GM12878 (cell line): ENCODE results near the gene DTNBP1. TPM values are rescaled to one million over a fixed set of nuclear protein-coding genes. Genes with fewer than 3 reads are reported as not detected.

ENCODE experiments used
- ATAC-seq: fragments of 200-7000 bp; cut with Tn5 transposase; 3 replicates; pipeline ENCODE4 v1.9.1; 2020; ENCODE audit warnings: mild to moderate bottlenecking, moderate library complexity
- BruUV-seq: library from RNA; stranded (reverse); fragments of 400-500 nt; replicated peaks from 2 replicates; lab custom pipeline; 2021; lab: Mats Ljungman, UMichigan
- CTCF ChIA-PET: fragments of 300-600 bp; sonication (Branson Sonifier 250); formaldehyde crosslinking; extraction: SDS; loops from one replicate; lab custom pipeline; 2021; ENCODE audit warnings: inconsistent platforms; lab: Yijun Ruan, JAX
- POLR2A ChIA-PET: fragments of 350-600 bp; formaldehyde crosslinking; extraction: SDS; loops from one replicate; lab custom pipeline; 2021; ENCODE audit warnings: inconsistent platforms; lab: Charles Lee
- RAD21 ChIA-PET: fragments of 300-600 bp; sonication (Branson Sonifier 250); formaldehyde crosslinking; loops from one replicate; lab custom pipeline; 2023; ENCODE audit warnings: antibody characterized with exemption; ENCODE audit not compliant: unreplicated experiment; lab: Charles Lee
- SMC1A ChIA-PET: fragments of 300-600 bp; sonication (Branson Sonifier 250); formaldehyde crosslinking; loops from one replicate; lab custom pipeline; 2023; ENCODE audit not compliant: unreplicated experiment, uncharacterized antibody; lab: Charles Lee
- DNase-seq: peaks from one replicate; pipeline ENCODE4 v3.0.0-alpha.2; 2011; ENCODE audit warnings: low read depth, low spot score
- FAIRE-seq: peaks from 3 replicates; lab custom pipeline; 2011; peaks lifted over from hg19 to GRCh38; lab: Jason Lieb, UNC
- H2AFZ ChIP-seq: 2 replicates; pipeline ENCODE4 v1.6.0; 2011; ENCODE audit warnings: low read depth, low read length, control low read depth; ENCODE audit not compliant: control insufficient read depth
- H3K27ac ChIP-seq: 2 replicates; pipeline ENCODE4 v1.5.1; 2011; ENCODE audit warnings: control low read depth; ENCODE audit not compliant: control insufficient read depth, insufficient read depth
- H3K27me3 ChIP-seq, 2 experiments: replicated peaks in 1 of 2; 2 replicates each; pipeline versions ENCODE4 v1.6.0 to v1.6.1; 2011; ENCODE audit warnings: low read length in 1 of 2; ENCODE audit not compliant: control insufficient read depth in 2 of 2, insufficient read depth in 2 of 2
- H3K36me3 ChIP-seq, 2 experiments: 2 replicates each; pipeline ENCODE4 v1.5.1; 2011; ENCODE audit warnings: low read length in 1 of 2; ENCODE audit not compliant: control insufficient read depth in 2 of 2, insufficient read depth in 2 of 2
- H3K4me1 ChIP-seq: 2 replicates; pipeline ENCODE4 v1.6.1; 2011; ENCODE audit warnings: mild to moderate bottlenecking, low read length, moderate library complexity, mixed read lengths; ENCODE audit not compliant: control insufficient read depth, insufficient read depth
- H3K4me2 ChIP-seq: 2 replicates; pipeline ENCODE4 v1.6.0; 2011; ENCODE audit warnings: control low read depth; ENCODE audit not compliant: control insufficient read depth, insufficient read depth
- H3K4me3 ChIP-seq: fragments of 200-600 bp; sonication (generic); 2 replicates; pipeline ENCODE4 v1.5.1; 2016
- H3K79me2 ChIP-seq: 2 replicates; pipeline ENCODE4 v1.6.0; 2011; ENCODE audit warnings: low read length; ENCODE audit not compliant: control insufficient read depth, insufficient read depth
- H3K9ac ChIP-seq: 2 replicates; pipeline ENCODE4 v1.8.0; 2011; ENCODE audit warnings: low read length, control low read depth, mixed read lengths; ENCODE audit not compliant: control insufficient read depth, insufficient read depth
- H3K9me3 ChIP-seq: replicated peaks from 3 replicates; pipeline ENCODE4 v1.5.1; 2011; ENCODE audit warnings: mild to moderate bottlenecking, low read length; ENCODE audit not compliant: control insufficient read depth, insufficient read depth
- H4K20me1 ChIP-seq: 2 replicates; pipeline ENCODE4 v1.6.0; 2011; ENCODE audit not compliant: control insufficient read depth, insufficient read depth
- ATF7 ChIP-seq: fragments of 450-650 bp; IDR thresholded peaks from 2 replicates; pipeline ENCODE4 v1.6.1; 2016; ENCODE audit warnings: low read depth, mild to moderate bottlenecking
- CHD1 ChIP-seq: IDR thresholded peaks from 2 replicates; pipeline ENCODE4 v1.6.1; 2012; ENCODE audit warnings: low read depth, low read length, improper control_type of control experiment
- CREM ChIP-seq: IDR thresholded peaks from 2 replicates; pipeline ENCODE4 v1.6.1; 2014; ENCODE audit warnings: antibody characterized with exemption, low read depth
- ESRRA ChIP-seq: IDR thresholded peaks from 2 replicates; pipeline ENCODE4 v1.6.1; 2012; ENCODE audit warnings: mild to moderate bottlenecking, low read length, improper control_type of control experiment
- HSF1 ChIP-seq: fragments of 150-350 bp; IDR thresholded peaks from 2 replicates; pipeline ENCODE4 v1.6.1; 2014; ENCODE audit warnings: mild to moderate bottlenecking, low read depth, low read length
- IRF3 ChIP-seq: fragments of 450-650 bp; IDR thresholded peaks from 2 replicates; pipeline ENCODE4 v1.6.1; 2014; ENCODE audit warnings: mild to moderate bottlenecking
- MAX ChIP-seq: IDR thresholded peaks from 2 replicates; pipeline ENCODE4 v1.6.1; 2012; ENCODE audit warnings: low read depth, low read length, improper control_type of control experiment
- MTA2 ChIP-seq: fragments of 450-650 bp; IDR thresholded peaks from 2 replicates; pipeline ENCODE4 v1.6.1; 2016; ENCODE audit warnings: low read depth, mild to moderate bottlenecking, moderate library complexity
- MTA3 ChIP-seq: IDR thresholded peaks from 2 replicates; pipeline ENCODE4 v1.6.1; 2012; ENCODE audit warnings: low read length, inconsistent platforms, borderline replicate concordance
- NFIC ChIP-seq: IDR thresholded peaks from 2 replicates; pipeline ENCODE4 v1.6.1; 2012; ENCODE audit warnings: low read depth, mild to moderate bottlenecking, inconsistent platforms, low read length, moderate library complexity
- NR2C1 ChIP-seq: fragments of 450-650 bp; IDR thresholded peaks from 2 replicates; pipeline ENCODE4 v1.6.1; 2017; ENCODE audit warnings: antibody characterized with exemption, mild to moderate bottlenecking, moderate library complexity
- RUNX3 ChIP-seq: IDR thresholded peaks from 2 replicates; pipeline ENCODE4 v1.6.1; 2012; ENCODE audit warnings: low read length, inconsistent platforms
- SIX5 ChIP-seq: IDR thresholded peaks from 2 replicates; pipeline ENCODE4 v1.6.1; 2011; ENCODE audit warnings: mild to moderate bottlenecking, low read depth, low read length, moderate library complexity; ENCODE audit not compliant: severe bottlenecking
- SMAD1 ChIP-seq: fragments of 450-650 bp; IDR thresholded peaks from 2 replicates; pipeline ENCODE4 v1.6.1; 2018; ENCODE audit warnings: mild to moderate bottlenecking, low read depth; ENCODE audit not compliant: partially characterized antibody
- SREBF2 ChIP-seq: IDR thresholded peaks from 2 replicates; pipeline ENCODE4 v1.6.1; 2012; ENCODE audit warnings: mild to moderate bottlenecking, low read length
- TCF3 ChIP-seq: IDR thresholded peaks from 2 replicates; pipeline ENCODE4 v1.6.1; 2012; ENCODE audit warnings: low read depth, mild to moderate bottlenecking, low read length, borderline replicate concordance; ENCODE audit not compliant: insufficient read depth
- USF1 ChIP-seq: IDR thresholded peaks from 2 replicates; pipeline ENCODE4 v1.6.1; 2011; ENCODE audit warnings: borderline replicate concordance, low read depth, mild to moderate bottlenecking, moderate library complexity, mixed read lengths, low read length; ENCODE audit not compliant: insufficient read depth; ENCODE audit errors: extremely low read length
- WGBS: methylation state at CpG from one replicate; pipeline ENCODE4 v1.1.6; 2016; ENCODE audit warnings: low lambda C conversion rate; ENCODE audit not compliant: insufficient replicate concordance, insufficient coverage; ENCODE audit errors: missing lambda C conversion rate; 5-methylcytosine and 5-hydroxymethylcytosine counted together
- in situ Hi-C: fragments of 300-500 bp; cut with MboI; formaldehyde crosslinking; loops from 9 replicates; pipeline ENCODE4 v1.14.3; 2018; ENCODE audit warnings: mixed read lengths
- intact Hi-C: fragments of 100-400 bp; cut with micrococcal nuclease; formaldehyde crosslinking; loops from one replicate; pipeline ENCODE4 v1.14.2; 2022; ENCODE audit not compliant: unreplicated experiment
- polyA plus RNA-seq, 11 experiments: library from polyadenylated mRNA; depleted of rRNA in 4 of 11; unstranded in 6 of 11; stranded (reverse) in 5 of 11; fragments of >200 nt; fragmentation: Nextera tagmentation in 4 of 11; fragmentation: Illumina TruSeq in 1 of 11; extraction: Ambion mirVana in 4 of 11; extraction: Trizol in 1 of 11; gene quantifications; 1 replicate in 1 of 11; 2 replicates in 10 of 11; pipeline versions ENCODE4 v1.2.1 to v1.2.3, GENCODE V29; 2011 to 2016; ENCODE audit warnings: inconsistent platforms in 2 of 11, missing spikeins in 2 of 11, low read depth in 1 of 11
- total RNA-seq, 4 experiments: library from RNA; depleted of rRNA in 3 of 4; stranded (reverse); fragments of >200 nt in 3 of 4; fragmentation: Illumina TruSeq in 1 of 4; extraction: Trizol in 1 of 4; gene quantifications; 2 replicates each; pipeline versions ENCODE4 v1.2.1 to v1.2.3, GENCODE V29; 2013 to 2021

Gene DTNBP1
- total and polyA plus RNA-seq, 10 of the 15 experiments (the other 5 are each of a cell fraction or from before 2014, with no cell fraction given), result 7.1 to 40.3 (median 20.1) TPM

- WGBS, result 89% methylated on average over 3 of the region's 3 CpGs
- H3K4me3 ChIP-seq, result no peak overlapping the region
- H3K9me3 ChIP-seq, result no peaks in the 10 kb centered on the region
- no peak overlapping the region for H3K27ac ChIP-seq
- H3K9ac ChIP-seq, result no peak overlapping the region
- no peaks in the 10 kb centered on the region for H3K27me3 ChIP-seq
- H2AFZ ChIP-seq, result no peak overlapping the region
- no peak for ATAC-seq
- TF ChIP-seq HSF1 (no peak), MTA2 (no peak), NFIC (no peak), MAX (no peak), CREM (no peak), SREBF2 (no peak), SMAD1 (no peak), MTA3 (no peak), TCF3 (no peak), CHD1 (no peak), USF1 (no peak), IRF3 (no peak), NR2C1 (no peak), SIX5 (no peak), ESRRA (no peak), RUNX3 (no peak), ATF7 (no peak)
- no peak overlapping the region for H3K4me2 ChIP-seq
- intact Hi-C loops (no loop called here), in situ Hi-C loops (loop anchor here (25.0 kb wide), 1 partner anchor 1272 kb away; no protein-coding TSS in a partner anchor)
- FAIRE-seq, result no peak
- H3K36me3 ChIP-seq, result peaks cover 9 to 18% of the 10 kb centered on the region in 2 experiments
- DNase-seq, result no peak
- POLR2A ChIA-PET, result interaction anchor here (0.6 kb wide), 2 partner anchors 28 to 65 kb away, joined by 4 to 6 read pairs; no protein-coding TSS in a partner anchor
- H3K79me2 ChIP-seq, result peaks cover 26% of the 10 kb centered on the region
- H3K4me1 ChIP-seq, result no peaks in the 10 kb centered on the region
- no TSS peak for BruUV-seq
- RAD21 ChIA-PET, result interaction anchor here (0.7 kb wide), 1 partner anchor 10 kb away, joined by 3 read pairs; no protein-coding TSS in a partner anchor
- H4K20me1 ChIP-seq, result no peaks in the 10 kb centered on the region
- CTCF ChIA-PET, result interaction anchor here (0.7 to 1.5 kb wide), 2 partner anchors 21 to 138 kb away, joined by 3 to 6 read pairs; no protein-coding TSS in a partner anchor
- SMC1A ChIA-PET, result interaction anchor here (1.2 kb wide), 1 partner anchor 52 kb away, joined by 3 read pairs; no protein-coding TSS in a partner anchor
Observed at GRCh38 chr6:15484140-15484539, 178.7 kb downstream of the DTNBP1 start.
